Jurkat, Clone E6-1 (cell line): ENCODE results near the gene C1orf159.
"Not testable (repeated sequence)": the region's sequence is repeated elsewhere in the genome, so short reads cannot be mapped to it uniquely, and the experiment has no call there.

ENCODE experiments used
- DNase-seq: peaks from one replicate; pipeline ENCODE4 v3.0.0-alpha.2; 2011; ENCODE audit warnings: low read depth, low spot score
- H3K4me3 ChIP-seq: 2 replicates; pipeline ENCODE4 v1.5.1; 2011; ENCODE audit warnings: mild to moderate bottlenecking, low read length, control low read depth, moderate library complexity

C1orf159 gene

DNA sequence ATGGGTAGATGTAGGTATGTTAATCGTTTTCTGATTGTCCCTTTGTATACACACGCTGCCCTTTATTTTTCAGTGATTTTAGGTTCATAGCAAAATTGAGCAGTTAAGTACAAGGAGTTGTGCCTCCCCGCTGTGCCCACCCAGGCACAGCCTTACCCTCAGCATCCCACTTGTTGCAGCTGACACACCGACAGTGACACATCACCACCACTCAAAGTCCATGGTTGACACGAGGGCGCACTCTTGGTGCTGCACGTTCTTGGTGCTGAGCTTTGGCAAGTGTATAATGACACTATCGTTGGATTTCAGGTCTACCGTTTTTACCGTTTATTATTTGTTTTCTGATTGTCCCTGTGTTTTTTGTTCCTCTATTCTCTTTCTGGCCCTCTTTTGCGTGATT is 15.6 kb downstream of the C1orf159 start:
- no peak for DNase-seq
- no peak overlapping the region for H3K4me3 ChIP-seq

GRCh38 chr1:1099506-1100183 is 16.2 kb downstream of the C1orf159 start:
- DNase-seq = no peak
- H3K4me3 ChIP-seq = no peak overlapping the region

DNA sequence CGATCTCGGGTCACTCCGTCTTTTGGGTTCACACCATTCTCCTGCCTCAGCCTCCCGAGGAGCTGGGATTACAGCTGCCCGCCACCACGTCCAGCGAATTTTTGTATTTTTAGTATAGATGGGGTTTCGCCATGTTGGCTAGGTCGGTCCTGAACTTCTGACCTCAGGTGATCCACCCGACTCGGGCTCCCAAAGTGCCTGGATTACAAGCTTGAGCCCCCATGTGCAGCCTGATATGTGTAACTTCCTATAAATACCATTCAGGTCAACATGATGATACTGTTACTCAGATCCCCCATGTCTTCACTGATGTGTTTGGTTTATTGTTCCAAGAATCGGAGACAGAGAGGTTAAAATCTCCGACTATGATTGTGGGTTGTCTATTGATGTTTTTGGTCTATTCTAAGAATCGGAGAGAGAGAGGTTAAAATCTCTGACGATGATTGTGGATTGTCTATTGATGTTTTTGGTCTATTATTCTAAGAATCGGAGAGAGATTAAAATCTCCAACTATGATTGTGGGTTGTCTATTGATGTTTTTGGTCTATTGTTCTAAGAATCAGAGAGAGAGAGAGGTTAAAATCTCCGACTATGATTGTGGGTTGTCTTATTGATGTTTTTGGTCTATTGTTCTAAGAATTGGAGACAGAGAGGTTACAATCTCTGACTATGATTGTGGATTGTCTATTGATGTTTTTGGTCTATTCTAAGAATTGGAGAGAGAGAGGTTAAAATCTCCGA is 17.0 kb downstream of the C1orf159 start:
- no peak overlapping the region for H3K4me3 ChIP-seq
- no peak for DNase-seq

- not testable (repeated sequence) for DNase-seq, H3K4me3 ChIP-seq
These were observed 19.8 kb downstream of the C1orf159 start for GRCh38 chr1:1096136-1096535.

- DNase-seq = no peak
- H3K4me3 ChIP-seq = no peak overlapping the region
These were observed 20.9 kb downstream of the C1orf159 start for GRCh38 chr1:1094981-1095380.

DNA sequence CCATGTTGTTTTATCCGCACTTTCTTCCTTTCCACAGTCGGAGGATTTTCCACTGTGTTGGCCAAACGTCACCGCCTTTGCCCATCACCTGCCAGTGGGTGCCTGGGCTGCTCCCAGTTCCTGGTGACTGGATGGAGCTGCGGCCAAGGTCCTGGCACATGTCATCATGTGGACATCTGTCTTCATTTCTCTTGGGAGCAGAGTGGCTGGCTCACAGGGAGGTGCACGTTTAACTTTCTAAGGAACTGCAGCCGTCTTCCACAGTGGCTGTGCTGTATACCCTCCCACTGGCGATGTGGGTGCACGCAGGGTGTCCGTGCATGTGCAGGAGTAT is 22.3 kb downstream of the C1orf159 start:
- H3K4me3 ChIP-seq = no peak overlapping the region
- no peak for DNase-seq

DNA sequence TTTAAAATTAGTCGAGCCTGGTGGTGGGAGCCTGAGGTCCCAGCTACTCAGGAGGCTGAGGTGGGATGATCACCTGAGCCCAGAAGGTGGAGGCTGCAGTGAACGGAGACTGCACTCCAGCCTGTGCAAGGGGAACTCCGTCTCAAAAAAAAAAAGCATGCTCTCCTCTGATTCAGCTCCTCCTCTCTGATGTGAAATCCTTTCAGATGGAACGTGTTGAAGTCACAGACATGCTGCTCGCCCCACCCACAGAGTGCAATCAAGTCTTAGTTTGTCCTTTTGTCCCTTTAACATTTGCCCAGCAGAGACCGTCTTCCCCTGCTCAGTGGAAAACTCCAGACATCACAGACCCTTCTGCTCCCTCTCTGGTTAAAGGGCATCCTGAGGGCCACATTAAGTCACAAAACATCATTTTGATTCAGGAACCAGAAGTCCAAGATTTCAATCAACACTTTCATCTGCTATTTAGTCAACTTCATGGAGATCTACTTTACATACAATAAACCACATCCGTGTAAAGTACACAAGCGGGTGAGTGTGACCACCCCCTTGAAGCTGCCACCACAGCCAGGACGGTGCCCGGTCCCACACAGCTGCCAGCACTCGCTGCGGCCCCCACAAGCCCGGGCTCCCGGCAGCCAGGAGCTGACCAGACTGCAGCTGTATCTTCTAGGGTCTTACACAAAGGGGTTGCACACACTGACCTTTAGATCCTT is 22.8 kb downstream of the C1orf159 start:
- no peak for DNase-seq
- no peak overlapping the region for H3K4me3 ChIP-seq

DNA sequence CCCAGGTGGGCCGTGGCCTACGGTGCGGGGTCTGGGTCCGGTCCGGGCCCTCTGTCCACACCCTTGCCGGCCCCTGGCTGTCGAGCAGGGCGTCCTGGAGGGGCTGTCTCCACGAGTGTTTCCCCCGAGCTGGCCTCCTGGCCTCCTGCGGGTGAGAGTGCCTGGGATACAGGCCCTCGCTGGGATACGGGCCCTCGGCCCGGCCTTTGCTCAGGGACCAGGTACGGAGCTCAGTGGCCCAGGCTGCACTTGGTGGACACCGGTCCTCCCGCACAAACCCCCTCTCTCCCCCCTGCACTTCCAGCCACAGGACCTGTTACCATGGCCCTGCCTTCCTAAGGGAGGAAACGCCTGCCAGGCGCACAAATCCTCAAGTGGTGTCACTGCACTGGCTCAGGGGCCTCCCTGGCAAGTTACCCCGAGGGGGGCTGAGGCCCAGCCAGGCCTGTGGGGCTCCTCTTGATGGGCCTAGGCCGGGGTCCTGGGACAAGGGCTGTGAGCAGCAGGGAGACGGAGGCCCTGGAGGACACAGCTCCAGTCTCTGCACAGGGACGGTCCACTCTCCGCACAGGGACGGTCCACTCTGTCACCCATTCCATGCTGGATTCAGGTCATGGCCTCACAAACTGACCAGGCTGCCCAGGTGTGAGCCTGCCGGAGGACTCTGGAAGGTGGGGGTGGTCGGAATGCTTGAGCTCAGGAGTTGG is 23.6 kb downstream of the C1orf159 start:
- no peak for DNase-seq
- no peak overlapping the region for H3K4me3 ChIP-seq

GRCh38 chr1:1091344-1092148 is 24.3 kb downstream of the C1orf159 start:
- no peak for DNase-seq
- no peak overlapping the region for H3K4me3 ChIP-seq

DNA sequence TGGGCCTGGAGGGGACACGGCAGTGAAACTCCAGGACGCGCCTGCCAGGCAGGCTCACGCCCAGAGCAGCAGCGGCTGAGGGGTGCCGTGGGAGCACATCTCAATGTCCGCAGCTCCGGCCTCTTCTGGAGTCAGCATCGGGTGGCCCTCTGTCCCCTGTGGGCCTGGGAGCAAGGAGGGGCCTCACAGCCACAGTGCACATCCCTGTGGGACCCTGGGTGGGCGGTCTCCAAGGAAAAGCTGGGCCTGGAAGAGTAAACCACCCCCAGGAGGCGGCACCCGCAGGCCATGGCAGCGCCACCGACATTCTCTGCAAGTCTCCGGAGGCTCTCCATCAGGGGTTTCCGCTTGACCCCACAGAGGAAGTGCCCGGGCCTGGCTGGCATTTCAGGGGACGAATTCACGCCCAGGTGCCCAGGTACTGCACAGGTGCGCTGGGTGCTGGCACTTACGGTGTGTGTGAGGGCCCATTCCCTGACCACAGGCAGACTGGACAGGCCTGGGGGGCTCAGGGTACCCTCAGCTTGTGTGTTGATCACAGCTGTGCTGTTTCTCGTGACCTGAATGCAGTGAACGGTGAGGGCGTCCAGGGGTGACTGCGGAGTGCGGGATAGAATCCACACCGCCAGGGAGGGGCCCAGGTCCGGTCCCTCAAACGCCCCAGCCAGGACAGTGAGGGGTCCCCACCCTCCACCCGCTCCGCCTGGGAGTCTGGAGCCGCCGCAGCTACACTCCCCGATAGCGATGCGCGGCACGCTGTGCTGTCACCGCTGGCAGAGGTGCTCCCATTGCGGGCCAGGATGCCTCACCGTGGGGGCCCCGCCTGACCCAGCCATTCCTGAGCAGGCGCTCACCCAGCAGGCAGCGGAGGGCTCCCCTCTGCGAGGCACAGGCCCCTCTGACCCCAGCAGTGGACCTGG is 25.2 kb downstream of the C1orf159 start:
- H3K4me3 ChIP-seq = no peak overlapping the region

GRCh38 chr1:1089731-1090423 is 26.0 kb downstream of the C1orf159 start:
- H3K4me3 ChIP-seq = no peak overlapping the region
- no peak for DNase-seq

More for the DNA sequence above, 25.2 kb downstream of the C1orf159 start:
- DNase-seq = no peak

- no peak for DNase-seq
- no peak overlapping the region for H3K4me3 ChIP-seq
These were observed 26.8 kb downstream of the C1orf159 start for GRCh38 chr1:1088801-1089680.

DNA sequence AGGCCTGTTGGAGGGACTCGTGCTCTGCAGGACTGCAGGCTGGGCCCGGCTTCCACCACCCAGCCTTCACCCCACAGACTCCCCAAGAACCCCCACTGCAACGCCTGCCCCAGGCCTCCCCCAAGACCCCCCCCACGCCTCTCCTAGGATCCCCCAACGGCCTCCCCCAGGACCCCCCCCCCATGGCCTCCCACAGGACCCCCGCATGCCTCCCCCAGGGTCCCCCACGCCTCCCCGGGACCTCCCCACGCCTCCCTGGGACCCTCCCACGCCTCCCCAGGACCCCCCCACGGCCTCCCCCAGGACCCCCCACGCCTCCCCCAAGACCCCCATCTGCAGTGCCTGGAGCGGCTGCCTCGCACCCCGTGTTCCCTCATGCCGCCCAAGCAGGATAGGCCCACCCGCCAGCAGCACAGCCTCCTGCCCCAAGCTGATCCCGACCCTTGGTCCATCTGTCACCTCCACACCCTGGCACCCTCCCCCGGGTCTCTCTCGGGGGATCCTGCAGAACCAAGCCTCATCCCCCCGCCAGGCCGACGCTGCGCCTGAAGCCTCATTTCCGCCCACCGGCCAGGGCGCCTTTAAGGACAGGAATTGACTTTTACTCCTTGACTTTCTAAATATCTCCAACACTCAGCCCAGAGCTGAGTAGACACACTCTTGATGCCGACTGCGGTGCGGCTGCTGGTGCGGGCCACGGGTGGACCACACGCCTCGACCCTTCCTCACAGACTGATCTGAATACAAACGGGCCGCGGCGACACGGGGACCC is 27.7 kb downstream of the C1orf159 start:
- no peak for DNase-seq
- H3K4me3 ChIP-seq = no peak overlapping the region

- no peak for DNase-seq
- H3K4me3 ChIP-seq = no peak overlapping the region
These were observed 28.4 kb downstream of the C1orf159 start for GRCh38 chr1:1087351-1088028.

DNA sequence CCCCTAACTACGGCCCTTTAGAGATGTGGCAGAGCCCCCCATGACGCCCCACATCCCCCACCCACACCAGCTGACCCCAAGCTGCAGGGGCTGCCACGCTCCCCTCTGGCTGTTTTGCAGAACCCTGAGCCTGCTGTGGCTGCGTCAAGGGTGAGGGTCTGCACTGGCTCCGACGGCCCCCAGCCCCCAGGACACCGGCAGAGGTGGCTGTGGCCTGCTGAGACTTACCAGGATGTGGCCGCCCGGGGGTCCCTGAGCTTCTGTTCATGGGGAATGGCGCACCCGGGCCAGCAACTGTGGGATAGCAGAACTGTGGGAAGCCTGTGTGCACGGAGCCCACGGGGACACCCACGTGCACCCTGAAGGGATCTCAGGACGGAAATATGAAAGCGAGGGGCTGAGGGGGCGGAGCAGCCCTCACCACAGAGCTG is 29.0 kb downstream of the C1orf159 start:
- no peak for DNase-seq
- H3K4me3 ChIP-seq = no peak overlapping the region
